ENCODE data around the gene HCST.
A peak's percentile ranks its signal among the peaks of the same experiment; 100 is the strongest.

HCST gene

GRCh38 chr19:35904311-35905068 is 2.2 kb downstream of the HCST start:
- CTCF ChIA-PET: interaction anchor here (1.0 to 2.1 kb wide), 3 partner anchors 27 to 42 kb away, joined by 3 to 8 read pairs (median 5); no protein-coding TSS in a partner anchor
- Histone ChIP-seq H3K4me3 (ENCODE audit: low read depth, low read length) (no peak overlapping the region), H3K27ac (ENCODE audit: extremely low read depth, low read depth, low read length) (no peak overlapping the region), H3K9me3 (ENCODE audit: control insufficient read depth, insufficient read depth, low read depth, low read length) (no peaks in the 10 kb centered on the region), H3K4me1 (ENCODE audit: control insufficient read depth, insufficient read depth, low read length) (peaks cover 9% of the 10 kb centered on the region; the same call in 1 of the 2 replicates), H3K36me3 (ENCODE audit: control insufficient read depth in 2 of 2, insufficient read depth in 1 of 2, low read length in 2 of 2) (no peaks in the 10 kb centered on the region; a peak in 1 of 3 replicates)
- POLR2A ChIA-PET: interaction anchor here (1.0 to 1.3 kb wide), 3 partner anchors 20 to 156 kb away, joined by 4 to 6 read pairs (median 5); partner anchors contain the start of gene LIN37
- no peak for TF ChIP-seq ZBTB6 (tag by site-specific recombination; IDR thresholded peaks at IDR 0.05)
- TF ChIP-seq ZFP69B (tag by site-specific recombination; IDR thresholded peaks at IDR 0.05): no peak
- TF ChIP-seq ZNF280D (tag by site-specific recombination; IDR thresholded peaks at IDR 0.05): peak; percentile 84; the same call in 1 of the 2 replicates
- TF ChIP-seq ZNF10 (tag by site-specific recombination; IDR thresholded peaks at IDR 0.05): 0 out of 2 replicates have a peak, but pooled peaks have one; percentile 40
- 0 out of 2 replicates have a peak, but pooled peaks have one; percentile 7 for TF ChIP-seq ZNF121 (tag by site-specific recombination; IDR thresholded peaks at IDR 0.05)

GRCh38 chr19:35905178-35905727 is 2.9 kb downstream of the HCST start:
- Histone ChIP-seq H3K27ac (ENCODE audit: extremely low read depth, low read depth, low read length) (no peak overlapping the region), H3K4me3 (ENCODE audit: low read depth, low read length) (no peak overlapping the region), H3K9me3 (ENCODE audit: control insufficient read depth, insufficient read depth, low read depth, low read length) (no peaks in the 10 kb centered on the region), H3K36me3 (ENCODE audit: control insufficient read depth in 2 of 2, insufficient read depth in 1 of 2, low read length in 2 of 2) (no peaks in the 10 kb centered on the region; a peak in 1 of 3 replicates), H3K4me1 (ENCODE audit: control insufficient read depth, insufficient read depth, low read length) (peaks cover 9% of the 10 kb centered on the region; the same call in 1 of the 2 replicates)
- ChIA-PET CTCF (interaction anchor here (0.5 to 2.1 kb wide), 6 partner anchors 26 to 295 kb away, joined by 3 to 8 read pairs (median 4); no protein-coding TSS in a partner anchor), POLR2A (interaction anchor here (0.7 to 1.3 kb wide), 5 partner anchors 11 to 165 kb away, joined by 3 to 6 read pairs (median 4); partner anchors contain the start of gene LIN37)
- TF ChIP-seq GLIS2 (tag by site-specific recombination; IDR thresholded peaks at IDR 0.05) (peak; percentile 35; the same call in 1 of the 2 replicates), ZBTB17 (tag by site-specific recombination; IDR thresholded peaks at IDR 0.05) (peak; percentile 73), PRDM2 (tag by site-specific recombination; IDR thresholded peaks at IDR 0.05; ENCODE audit: borderline replicate concordance) (no peak), ZNF155 (tag by site-specific recombination; IDR thresholded peaks at IDR 0.05) (no peak), HIC1 (tag by site-specific recombination; IDR thresholded peaks at IDR 0.05) (peak; percentile 55; the same call in 1 of the 2 replicates), KLF8 (tag by site-specific recombination; IDR thresholded peaks at IDR 0.05) (0 out of 2 replicates have a peak, but pooled peaks have one; percentile 10), ZBTB6 (tag by site-specific recombination; IDR thresholded peaks at IDR 0.05) (0 out of 2 replicates have a peak, but pooled peaks have one; percentile 14), ZBTB21 (tag by site-specific recombination; IDR thresholded peaks at IDR 0.05) (0 out of 2 replicates have a peak, but pooled peaks have one; percentile 23), ZNF394 (tag by site-specific recombination; IDR thresholded peaks at IDR 0.05; ENCODE audit: borderline replicate concordance) (peak; percentile 10; the same call in 1 of the 2 replicates), SP7 (tag by site-specific recombination; IDR thresholded peaks at IDR 0.05) (peak; percentile 45; the same call in 1 of the 2 replicates), KLF9 (tag by site-specific recombination; IDR thresholded peaks at IDR 0.05; ENCODE audit: low read depth) (no peak)

All from HEK293 (cell line).